IMR-90 (cell line): ENCODE results near the gene FSD1.

ENCODE experiments used
- BHLHE40 ChIP-seq: fragments of 150-350 bp; IDR thresholded peaks from 2 replicates; pipeline ENCODE4 v1.6.1; 2016; ENCODE audit warnings: mild to moderate bottlenecking, low read depth, low read length
- CTCF ChIP-seq: conservative IDR thresholded peaks from 2 replicates; pipeline ENCODE4 v1.5.1; 2012; ENCODE audit warnings: mild to moderate bottlenecking, low read depth, low read length, improper control_type of control experiment
- FOS ChIP-seq: fragments of 150-350 bp; IDR thresholded peaks from 2 replicates; pipeline ENCODE4 v1.6.1; 2016; ENCODE audit warnings: low read depth, low read length
- MAFK ChIP-seq: IDR thresholded peaks from 2 replicates; pipeline ENCODE4 v1.6.1; 2012; ENCODE audit warnings: low read depth, low read length, improper control_type of control experiment
- POLR2A ChIP-seq: IDR thresholded peaks from 2 replicates; pipeline ENCODE4 v1.6.1; 2012; ENCODE audit warnings: mild to moderate bottlenecking, low read depth, low read length
- RCOR1 ChIP-seq: IDR thresholded peaks from 2 replicates; pipeline ENCODE4 v1.6.1; 2012; ENCODE audit warnings: mild to moderate bottlenecking, low read length, improper control_type of control experiment; ENCODE audit not compliant: insufficient replicate concordance
- TF ChIP-seq, protein P1 (sequence below): fragments of 150-350 bp; IDR thresholded peaks from 2 replicates; pipeline ENCODE4 v1.6.1; 2017; ENCODE audit warnings: mild to moderate bottlenecking, antibody characterized with exemption, low read length, low read depth
- TF ChIP-seq, protein P2 (sequence below): fragments of 150-350 bp; IDR thresholded peaks from 2 replicates; pipeline ENCODE4 v1.6.1; 2016; ENCODE audit warnings: low read depth, mild to moderate bottlenecking, low read length, moderate library complexity, borderline replicate concordance

DNA sequence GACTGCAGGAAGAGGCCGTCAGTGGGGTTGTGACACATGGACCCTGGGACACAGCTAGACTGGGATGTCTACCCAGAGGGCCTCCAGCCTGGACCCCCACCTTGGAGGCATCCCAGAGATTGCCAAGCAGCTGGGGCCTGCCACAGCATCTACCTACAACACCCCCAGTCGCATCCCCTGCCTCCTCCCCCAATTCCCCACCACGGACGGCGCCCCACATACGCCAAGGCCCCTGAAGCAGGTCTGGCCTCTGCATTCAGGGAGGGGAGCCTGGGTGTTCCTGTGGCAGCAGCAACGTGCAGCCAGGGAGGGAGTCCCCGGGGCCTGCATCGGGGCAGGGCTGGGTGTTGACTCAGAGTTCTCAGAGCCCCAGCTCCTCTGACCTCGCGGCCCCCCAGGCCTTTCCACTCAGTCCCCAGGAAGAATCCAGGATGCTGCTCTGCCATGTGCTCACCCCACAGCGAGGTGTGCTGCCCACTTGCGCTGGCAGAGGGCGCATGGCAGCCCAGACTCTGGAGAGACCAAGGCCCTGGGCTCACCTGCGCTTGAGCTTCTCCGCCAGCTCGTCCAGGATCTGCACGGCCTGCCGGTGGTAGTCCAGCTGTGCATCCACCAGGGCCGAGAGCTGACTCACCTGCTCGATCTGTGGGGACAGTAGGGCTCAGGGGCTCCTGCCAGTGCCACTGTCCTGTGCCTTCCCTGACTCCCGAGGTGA is 58.6 kb downstream of the FSD1 start:
- TF ChIP-seq POLR2A (no peak), CTCF (peak; percentile 20; the same call in 1 of the 2 replicates), RCOR1 (no peak), FOS (no peak), BHLHE40 (no peak), MAFK (no peak)
- TF ChIP-seq, protein P1, sequence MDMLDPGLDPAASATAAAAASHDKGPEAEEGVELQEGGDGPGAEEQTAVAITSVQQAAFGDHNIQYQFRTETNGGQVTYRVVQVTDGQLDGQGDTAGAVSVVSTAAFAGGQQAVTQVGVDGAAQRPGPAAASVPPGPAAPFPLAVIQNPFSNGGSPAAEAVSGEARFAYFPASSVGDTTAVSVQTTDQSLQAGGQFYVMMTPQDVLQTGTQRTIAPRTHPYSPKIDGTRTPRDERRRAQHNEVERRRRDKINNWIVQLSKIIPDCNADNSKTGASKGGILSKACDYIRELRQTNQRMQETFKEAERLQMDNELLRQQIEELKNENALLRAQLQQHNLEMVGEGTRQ: no peak
- TF ChIP-seq, protein P2, sequence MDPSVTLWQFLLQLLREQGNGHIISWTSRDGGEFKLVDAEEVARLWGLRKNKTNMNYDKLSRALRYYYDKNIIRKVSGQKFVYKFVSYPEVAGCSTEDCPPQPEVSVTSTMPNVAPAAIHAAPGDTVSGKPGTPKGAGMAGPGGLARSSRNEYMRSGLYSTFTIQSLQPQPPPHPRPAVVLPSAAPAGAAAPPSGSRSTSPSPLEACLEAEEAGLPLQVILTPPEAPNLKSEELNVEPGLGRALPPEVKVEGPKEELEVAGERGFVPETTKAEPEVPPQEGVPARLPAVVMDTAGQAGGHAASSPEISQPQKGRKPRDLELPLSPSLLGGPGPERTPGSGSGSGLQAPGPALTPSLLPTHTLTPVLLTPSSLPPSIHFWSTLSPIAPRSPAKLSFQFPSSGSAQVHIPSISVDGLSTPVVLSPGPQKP: no peak
